ENCODE data around the gene LRIG2.

DNA sequence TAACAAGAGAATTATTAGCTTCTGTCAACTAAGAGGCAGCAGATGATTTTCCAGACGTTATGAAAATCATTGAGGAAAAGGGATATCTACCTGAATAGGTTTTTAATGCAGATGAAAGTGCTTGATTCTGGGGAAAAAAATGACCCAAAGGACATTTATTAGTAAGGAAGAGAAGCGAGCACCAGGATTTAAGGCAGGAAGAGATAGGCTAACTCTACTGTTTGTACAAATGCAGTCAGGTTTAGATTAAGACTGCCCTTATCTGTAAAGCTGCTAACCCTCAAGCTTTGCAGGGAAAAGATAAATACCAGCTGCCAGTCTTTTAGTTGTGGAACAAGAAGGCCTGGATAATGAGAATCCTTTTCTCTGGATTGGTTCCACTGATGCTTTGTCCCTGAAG lies 33.0 kb upstream of the LRIG2 start:
- TF ChIP-seq CTCF (conservative IDR thresholded peaks at IDR 0.05 in 1 of 2, IDR thresholded peaks at IDR 0.05 in 1 of 2; ENCODE audit: low read depth in 1 of 2, low read length in 2 of 2) (no peak), EZH2 (IDR thresholded peaks at IDR 0.05; ENCODE audit: low read length, missing control alignments) (no peak)
